K562 (cell line): ENCODE results near the gene NUDT14. TPM values are rescaled to one million over a fixed set of nuclear protein-coding genes. Genes with fewer than 3 reads are reported as not detected.

Experiments
- ATAC-seq: fragments of 200-7000 bp; cut with Tn5 transposase; 3 replicates; pipeline ENCODE4 v1.9.1; 2020; ENCODE audit warnings: moderate library complexity
- BruUV-seq: library from RNA; stranded (reverse); fragments of 400-500 nt; replicated peaks from 2 replicates; lab custom pipeline; 2021; lab: Mats Ljungman, UMichigan
- CTCF ChIA-PET: fragments of 300-600 bp; formaldehyde crosslinking; extraction: SDS; loops from one replicate; lab custom pipeline; 2021; ENCODE audit warnings: low intra/inter-chr PET ratio; lab: Yijun Ruan, JAX
- POLR2A ChIA-PET: fragments of 300-600, 350-650 bp; sonication (Branson Sonifier 250); formaldehyde crosslinking; extraction: SDS; loops from one replicate; lab custom pipeline; 2021; ENCODE audit warnings: antibody characterized with exemption, inconsistent platforms; lab: Yijun Ruan, JAX
- DNase-seq, 4 experiments: peaks; one replicate each; pipeline versions ENCODE4 v3.0.0 to v3.0.0-alpha.2; 2011 to 2018; ENCODE audit warnings: low spot score in 3 of 4, mixed read lengths in 3 of 4; ENCODE audit errors: extremely low read depth in 1 of 4
- FAIRE-seq: peaks from 2 replicates; lab custom pipeline; 2011; peaks lifted over from hg19 to GRCh38; lab: Jason Lieb, UNC
- H2AFZ ChIP-seq: 2 replicates; pipeline ENCODE4 v1.6.0; 2011; ENCODE audit warnings: low read depth, low read length, control low read depth, inconsistent platforms
- H3K27ac ChIP-seq: fragments of 200-600 bp; 3 replicates; pipeline ENCODE4 v1.8.0; 2011; ENCODE audit warnings: low read depth, mild to moderate bottlenecking, control low read depth, inconsistent platforms, low read length, moderate library complexity, mixed read lengths; ENCODE audit errors: extremely low read depth
- H3K27me3 ChIP-seq, 2 experiments: fragments of 300-600 bp in 1 of 2; 2 replicates in 1 of 2; 3 replicates in 1 of 2; pipeline versions ENCODE4 v1.6.0 to v1.8.0; 2011; ENCODE audit warnings: inconsistent platforms in 2 of 2, low read length in 2 of 2, mild to moderate bottlenecking in 1 of 2, mixed read lengths in 1 of 2, moderate library complexity in 1 of 2; ENCODE audit not compliant: control insufficient read depth in 2 of 2, insufficient read depth in 2 of 2
- H3K36me3 ChIP-seq: fragments of 300-600 bp; 3 replicates; pipeline ENCODE4 v1.8.0; 2011; ENCODE audit warnings: mild to moderate bottlenecking, low read length, inconsistent platforms; ENCODE audit not compliant: control insufficient read depth, insufficient read depth
- H3K4me1 ChIP-seq, 2 experiments: fragments of 200-600 bp in 1 of 2; replicated peaks in 1 of 2; 2 replicates in 1 of 2; 3 replicates in 1 of 2; pipeline versions ENCODE4 v1.5.1 to v1.8.0; 2011; ENCODE audit warnings: inconsistent platforms in 2 of 2, low read length in 2 of 2, mild to moderate bottlenecking in 1 of 2, mixed read lengths in 1 of 2, moderate library complexity in 1 of 2; ENCODE audit not compliant: control insufficient read depth in 2 of 2, insufficient read depth in 2 of 2
- H3K4me2 ChIP-seq: 2 replicates; pipeline ENCODE4 v1.6.1; 2011; ENCODE audit warnings: low read length, control low read depth, inconsistent platforms, mixed read lengths; ENCODE audit not compliant: insufficient read depth
- H3K4me3 ChIP-seq: fragments of 200-600 bp; sonication (generic), shearing (Covaris generic); 2 replicates; pipeline ENCODE4 v1.5.1; 2016; ENCODE audit warnings: control low read depth, inconsistent platforms
- H3K79me2 ChIP-seq: fragments of 200-600 bp; 3 replicates; pipeline ENCODE4 v1.8.0; 2011; ENCODE audit warnings: low read length, inconsistent platforms; ENCODE audit not compliant: control insufficient read depth, insufficient read depth
- H3K9ac ChIP-seq, 2 experiments: 2 replicates each; pipeline versions ENCODE4 v1.6.0 to v1.6.1; 2011; ENCODE audit warnings: low read depth in 2 of 2, low read length in 2 of 2, control low read depth in 1 of 2, inconsistent platforms in 1 of 2, mild to moderate bottlenecking in 1 of 2, mixed read lengths in 1 of 2; ENCODE audit not compliant: insufficient read depth in 1 of 2
- H3K9me1 ChIP-seq: one replicate; pipeline ENCODE4 v1.6.0; 2011; ENCODE audit warnings: inconsistent platforms, mild to moderate bottlenecking, low read length, moderate library complexity; ENCODE audit not compliant: control insufficient read depth, insufficient read depth
- H3K9me3 ChIP-seq: replicated peaks from 2 replicates; pipeline ENCODE4 v1.5.1; 2011; ENCODE audit warnings: low read depth, low read length, inconsistent platforms; ENCODE audit not compliant: control insufficient read depth, insufficient read depth
- H4K20me1 ChIP-seq: replicated peaks from 2 replicates; pipeline ENCODE4 v1.6.1; 2011; ENCODE audit warnings: low read length, inconsistent platforms, mixed read lengths; ENCODE audit not compliant: control insufficient read depth, insufficient read depth
- ATF1 ChIP-seq, 2 experiments: fragments of 450-650 bp in 1 of 2; IDR thresholded peaks; 2 replicates each; pipeline ENCODE4 v1.6.1; 2016; ENCODE audit warnings: missing compliant biosample characterization in 1 of 2, missing genetic modification characterization in 1 of 2
- CREBBP ChIP-seq: IDR thresholded peaks from one replicate; pipeline ENCODE4 v1.6.1; 2012; ENCODE audit warnings: low read depth, mild to moderate bottlenecking, control low read depth, inconsistent platforms, low read length
- DPF2 ChIP-seq: fragments of 450-650 bp; IDR thresholded peaks from 2 replicates; pipeline ENCODE4 v1.6.1; 2016
- FOXK2 ChIP-seq, 2 experiments: fragments of 450-650 bp; IDR thresholded peaks in 1 of 2; conservative IDR thresholded peaks in 1 of 2; 2 replicates each; pipeline ENCODE4 v1.6.1; 2016; ENCODE audit warnings: low read depth in 2 of 2, mild to moderate bottlenecking in 1 of 2
- HIVEP1 ChIP-seq: fragments of 250-450 bp; sonication (Bioruptor Pico); IDR thresholded peaks from 2 replicates; pipeline ENCODE4 v1.4.0; 2020; ENCODE audit warnings: mild to moderate bottlenecking
- HNRNPLL ChIP-seq: fragments of 200-400 bp; formaldehyde crosslinking; IDR thresholded peaks from 2 replicates; pipeline ENCODE4 v1.6.1; 2017; ENCODE audit warnings: low read length, low read depth, mild to moderate bottlenecking; ENCODE audit not compliant: poor library complexity, severe bottlenecking
- IFI16 ChIP-seq: fragments of 250-450 bp; sonication (Bioruptor Pico); IDR thresholded peaks from 2 replicates; pipeline ENCODE4 v2.1.2; 2022; ENCODE audit warnings: mild to moderate bottlenecking, inconsistent platforms
- MIER1 ChIP-seq: fragments of 450-650 bp; IDR thresholded peaks from 2 replicates; pipeline ENCODE4 v1.6.1; 2016; ENCODE audit warnings: antibody characterized with exemption, mild to moderate bottlenecking, low read depth
- NCOA2 ChIP-seq, 2 experiments: fragments of 450-650 bp; IDR thresholded peaks; 2 replicates each; pipeline ENCODE4 v1.6.1; 2018; ENCODE audit warnings: mild to moderate bottlenecking in 2 of 2, moderate library complexity in 1 of 2; ENCODE audit not compliant: partially characterized antibody in 2 of 2
- PTTG1 ChIP-seq: fragments of 450-650 bp; IDR thresholded peaks from 2 replicates; pipeline ENCODE4 v1.6.1; 2016; ENCODE audit warnings: low read depth, mild to moderate bottlenecking, missing genetic modification characterization, missing compliant biosample characterization
- SAFB ChIP-seq: fragments of 200-400 bp; formaldehyde crosslinking; IDR thresholded peaks from 2 replicates; pipeline ENCODE4 v1.6.1; 2017; ENCODE audit warnings: low read depth, low read length, borderline replicate concordance
- SETDB1 ChIP-seq: IDR thresholded peaks from one replicate; pipeline ENCODE4 v1.6.1; 2012; ENCODE audit warnings: low read length, control low read depth, inconsistent platforms
- SRSF1 ChIP-seq: fragments of 200-400 bp; formaldehyde crosslinking; IDR thresholded peaks from 2 replicates; pipeline ENCODE4 v1.6.1; 2017; ENCODE audit warnings: mild to moderate bottlenecking, low read depth, low read length, moderate library complexity
- STAG1 ChIP-seq: sonication (generic); formaldehyde crosslinking; IDR thresholded peaks from 2 replicates; pipeline ENCODE4 v1.5.0; 2020; ENCODE audit warnings: missing genetic modification reagents, borderline replicate concordance
- TCF7 ChIP-seq: sonication (generic); IDR thresholded peaks from 2 replicates; pipeline ENCODE4 v1.6.1; 2016; ENCODE audit warnings: antibody characterized with exemption, borderline replicate concordance
- ZBTB11 ChIP-seq, 3 experiments: fragments of 200-800 bp in 1 of 3; fragments of 250-450 bp in 1 of 3; fragments of 450-650 bp in 1 of 3; sonication (Bioruptor Pico) in 1 of 3; sonication (Bioruptor generic) in 1 of 3; formaldehyde crosslinking in 1 of 3; IDR thresholded peaks; 2 replicates each; pipeline versions ENCODE4 v1.6.1 to v1.8.0; 2016 to 2022; ENCODE audit warnings: mild to moderate bottlenecking in 2 of 3, missing genetic modification characterization in 2 of 3, missing compliant biosample characterization in 1 of 3, moderate library complexity in 1 of 3
- ZNF217 ChIP-seq: sonication (generic); formaldehyde crosslinking; IDR thresholded peaks from 2 replicates; pipeline ENCODE4 v1.8.0; 2022; ENCODE audit warnings: mild to moderate bottlenecking, missing genetic modification reagents
- ZNF584 ChIP-seq: fragments of 200-800 bp; sonication (Bioruptor generic); IDR thresholded peaks from 2 replicates; pipeline ENCODE4 v1.6.1; 2016; ENCODE audit warnings: low read depth, mild to moderate bottlenecking, missing genetic modification characterization, missing compliant biosample characterization
- WGBS: fragments of 100-300 bp; shearing (Covaris generic); methylation state at CpG from one replicate; pipeline ENCODE4 v1.1.6; 2016; ENCODE audit warnings: low coverage, mixed read lengths; ENCODE audit not compliant: insufficient coverage; ENCODE audit errors: missing lambda C conversion rate; 5-methylcytosine and 5-hydroxymethylcytosine counted together
- in situ Hi-C: fragments of 300-500 bp; cut with MboI; formaldehyde crosslinking; loops from 4 replicates; pipeline ENCODE4 v1.15.0; 2018; ENCODE audit warnings: inconsistent platforms, mixed read lengths
- intact Hi-C: fragments of 100-400 bp; cut with micrococcal nuclease; formaldehyde crosslinking; loops from 2 replicates; pipeline ENCODE4 v1.14.2; 2022
- polyA plus RNA-seq, 8 experiments: library from polyadenylated mRNA; depleted of rRNA in 4 of 8; stranded (reverse) in 5 of 8; unstranded in 3 of 8; fragments of >200 nt; fragmentation: Nextera tagmentation in 2 of 8; fragmentation: Illumina TruSeq in 1 of 8; extraction: Ambion mirVana in 2 of 8; extraction: Trizol in 1 of 8; gene quantifications; 2 replicates each; pipeline versions ENCODE4 v1.2.1 to v1.2.3, GENCODE V29; 2011 to 2014; ENCODE audit warnings: inconsistent platforms in 1 of 8, missing spikeins in 1 of 8
- total RNA-seq, 7 experiments: library from RNA; depleted of rRNA in 6 of 7; stranded (reverse); fragments of >200 nt in 6 of 7; fragmentation: Illumina TruSeq in 2 of 7; extraction: Trizol in 2 of 7; gene quantifications; 2 replicates each; pipeline versions ENCODE4 v1.2.1 to v1.2.3, GENCODE V29; 2011 to 2021; ENCODE audit warnings: low replicate concordance in 1 of 7

NUDT14 gene
- total and polyA plus RNA-seq, 9 of the 15 experiments (the other 6 are each of a cell fraction or from before 2014, with no cell fraction given), result 0.14 to 16.3 (median 8.2) TPM

DNA sequence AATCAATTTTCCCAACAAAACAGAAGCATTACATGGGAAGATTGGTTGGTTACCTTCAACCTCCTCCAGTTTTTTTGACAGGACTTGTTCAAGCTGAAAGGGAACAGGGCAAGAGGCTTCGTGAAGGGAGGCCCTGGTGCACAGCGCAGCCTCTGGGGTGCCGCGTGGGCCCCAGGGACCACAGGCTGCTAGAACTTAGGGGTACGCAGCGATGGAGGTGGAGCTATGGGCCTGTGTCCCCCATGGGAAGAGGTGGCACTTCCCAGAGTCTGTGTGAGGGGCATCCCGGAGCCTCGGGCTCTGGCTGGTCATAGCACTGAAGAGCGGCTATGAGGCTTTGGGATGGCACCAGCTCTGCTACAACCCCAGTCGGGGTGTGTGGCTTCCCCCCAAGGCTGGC, 45.1 kb upstream of the NUDT14 start (continued):
- no peak for TF ChIP-seq ZBTB11 (CRISPR knock-in tag; IDR thresholded peaks at IDR 0.05)
- TF ChIP-seq SRSF1, result no peak
- TF ChIP-seq STAG1, result no peak
- no peak for TF ChIP-seq SAFB

DNA sequence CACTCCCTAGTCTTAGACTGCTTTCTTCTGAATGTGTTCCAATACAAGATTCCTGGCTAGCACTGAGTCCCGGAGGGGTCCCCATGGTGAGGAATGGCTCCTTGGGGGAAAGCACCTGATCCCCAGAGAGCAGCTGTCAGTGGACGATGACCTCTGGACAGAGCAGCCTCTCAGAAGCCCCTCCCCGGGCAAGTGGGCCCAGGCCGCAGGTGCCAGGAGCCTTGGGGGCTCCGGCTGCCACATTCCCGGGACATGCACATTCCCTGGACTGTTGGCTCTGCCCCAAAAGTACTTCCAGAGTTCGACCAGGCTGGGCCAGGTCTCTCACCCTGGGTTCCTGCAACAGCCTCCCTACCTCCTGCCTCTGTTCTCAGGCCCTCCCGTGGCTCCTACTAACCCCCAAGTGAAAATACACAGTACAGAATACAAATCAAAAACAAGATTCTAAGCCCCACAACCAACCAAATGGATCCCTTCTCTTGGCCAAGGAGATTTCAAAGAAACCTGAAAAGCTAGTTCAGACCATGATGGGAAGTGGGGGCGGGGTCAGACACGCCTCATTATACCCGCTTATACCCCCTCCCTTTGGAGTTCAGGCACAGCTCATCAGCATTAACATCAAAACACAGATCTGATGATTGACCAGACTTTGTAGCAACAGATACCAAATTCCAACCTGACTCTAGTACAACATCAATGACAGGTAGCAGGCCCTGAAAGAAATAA, 43.9 kb upstream of the NUDT14 start:
- H3K9me1 ChIP-seq, result no peaks in the 10 kb centered on the region
- H4K20me1 ChIP-seq, result no peaks in the 10 kb centered on the region
- no peaks in the 10 kb centered on the region for H3K9me3 ChIP-seq
- FAIRE-seq (no peak), DNase-seq (no peak), ATAC-seq (no peak)
- H3K79me2 ChIP-seq, result no peaks in the 10 kb centered on the region
- no peak overlapping the region for H3K4me2 ChIP-seq
- TF ChIP-seq NCOA2 (IDR thresholded peaks at IDR 0.05; ENCODE audit: partially characterized antibody in 2 of 2) (no peak), SETDB1 (no peak), CREBBP (no peak), HNRNPLL (no peak), FOXK2 (conservative IDR thresholded peaks at IDR 0.05 in 1 of 2, IDR thresholded peaks at IDR 0.05 in 1 of 2; ENCODE audit: low read depth in 2 of 2) (no peak), TCF7 (no peak), HIVEP1 (CRISPR knock-in tag) (no peak), IFI16 (CRISPR knock-in tag) (no peak), PTTG1 (no peak), DPF2 (no peak), ATF1 (CRISPR knock-in tag; IDR thresholded peaks at IDR 0.05) (no peak), ATF1 (tag; IDR thresholded peaks at IDR 0.05) (no peak), ZNF584 (CRISPR knock-in tag) (no peak), MIER1 (no peak), ZNF217 (CRISPR knock-in tag) (no peak)
- peaks cover 0 to 7% of the 10 kb centered on the region in 2 experiments; a peak in 1 of 5 replicates for H3K4me1 ChIP-seq
- no peak overlapping the region for H2AFZ ChIP-seq
- H3K27me3 ChIP-seq, result no peaks in the 10 kb centered on the region
- no peak overlapping the region for H3K9ac ChIP-seq
- H3K36me3 ChIP-seq, result peaks cover 22% of the 10 kb centered on the region; the same call in 1 of the 3 replicates
- ChIA-PET CTCF (interaction anchor here (0.6 kb wide), 1 partner anchor 201 kb away, joined by 3 read pairs; no protein-coding TSS in a partner anchor), POLR2A (no interaction called here)
- intact Hi-C loops, result no loop called here
- WGBS, result 84% methylated on average over 7 of the region's 11 CpGs
- in situ Hi-C loops, result no loop called here
- no peak overlapping the region for H3K27ac ChIP-seq
- no peak overlapping the region for H3K4me3 ChIP-seq
- BruUV-seq, result no TSS peak
